Astrocyte (in vitro differentiated cells and primary cell): ENCODE measurements around the gene TCTA. TPM values are rescaled to one million over a fixed set of nuclear protein-coding genes. Genes with fewer than 3 reads are reported as not detected.
A peak's percentile ranks its signal among the peaks of the same experiment; 100 is the strongest.

ENCODE experiments used
- DNase-seq: peaks from one replicate; pipeline ENCODE4 v3.0.0-alpha.2; 2010; ENCODE audit warnings: low read depth
- FAIRE-seq: peaks from 2 replicates; lab custom pipeline; 2011; peaks lifted over from hg19 to GRCh38; lab: Jason Lieb, UNC
- H2AFZ ChIP-seq: 2 replicates; pipeline ENCODE4 v1.6.0; 2012; ENCODE audit warnings: low read depth, low read length, inconsistent platforms
- H3K27ac ChIP-seq: 2 replicates; pipeline ENCODE4 v1.5.1; 2011; ENCODE audit warnings: low read depth, low read length, inconsistent platforms
- H3K27me3 ChIP-seq: 2 replicates; pipeline ENCODE4 v1.6.0; 2011; ENCODE audit warnings: low read length, inconsistent platforms; ENCODE audit not compliant: insufficient read depth
- H3K36me3 ChIP-seq: 2 replicates; pipeline ENCODE4 v1.5.1; 2011; ENCODE audit warnings: low read length, inconsistent platforms; ENCODE audit not compliant: insufficient read depth
- H3K4me1 ChIP-seq: 2 replicates; pipeline ENCODE4 v1.5.1; 2011; ENCODE audit warnings: low read length, inconsistent platforms; ENCODE audit not compliant: insufficient read depth
- H3K4me2 ChIP-seq: 2 replicates; pipeline ENCODE4 v1.6.0; 2012; ENCODE audit warnings: low read length, inconsistent platforms
- H3K4me3 ChIP-seq: 2 replicates; pipeline ENCODE4 v1.5.1; 2011; ENCODE audit warnings: low read depth, mild to moderate bottlenecking, low read length, inconsistent platforms; ENCODE audit not compliant: insufficient read depth
- H3K79me2 ChIP-seq: 2 replicates; pipeline ENCODE4 v1.6.0; 2012; ENCODE audit warnings: mild to moderate bottlenecking, low read length, inconsistent platforms; ENCODE audit not compliant: insufficient read depth
- H3K9ac ChIP-seq: 2 replicates; pipeline ENCODE4 v1.6.0; 2012; ENCODE audit warnings: mild to moderate bottlenecking, low read length, inconsistent platforms
- H3K9me3 ChIP-seq: 2 replicates; pipeline ENCODE4 v1.5.1; 2012; ENCODE audit warnings: low read depth, mild to moderate bottlenecking, low read length, inconsistent platforms; ENCODE audit not compliant: insufficient read depth
- H4K20me1 ChIP-seq: 2 replicates; pipeline ENCODE4 v1.6.0; 2012; ENCODE audit warnings: low read length, inconsistent platforms; ENCODE audit not compliant: insufficient read depth
- H3K27ac Mint-ChIP-seq: one replicate; pipeline ENCODE4 v1.8.0; 2021; ENCODE audit warnings: mild to moderate bottlenecking, mixed read lengths; ENCODE audit not compliant: unreplicated experiment
- H3K27me3 Mint-ChIP-seq: one replicate; pipeline ENCODE4 v1.8.0; 2021; ENCODE audit warnings: low read depth, mixed read lengths; ENCODE audit not compliant: unreplicated experiment
- H3K36me3 Mint-ChIP-seq: one replicate; pipeline ENCODE4 v1.8.0; 2021; ENCODE audit warnings: low read depth, mixed read lengths; ENCODE audit not compliant: unreplicated experiment
- H3K4me1 Mint-ChIP-seq: one replicate; pipeline ENCODE4 v1.8.0; 2021; ENCODE audit warnings: low read depth, mixed read lengths; ENCODE audit not compliant: unreplicated experiment
- H3K4me3 Mint-ChIP-seq: one replicate; pipeline ENCODE4 v1.8.0; 2021; ENCODE audit warnings: mild to moderate bottlenecking, moderate library complexity, mixed read lengths; ENCODE audit not compliant: unreplicated experiment
- H3K9me3 Mint-ChIP-seq: one replicate; pipeline ENCODE4 v1.8.0; 2021; ENCODE audit warnings: mild to moderate bottlenecking, mixed read lengths; ENCODE audit not compliant: unreplicated experiment
- EZH2 ChIP-seq: IDR thresholded peaks from 2 replicates; pipeline ENCODE4 v1.6.1; 2012; ENCODE audit warnings: mild to moderate bottlenecking, low read length, inconsistent platforms; ENCODE audit not compliant: insufficient read depth
- total RNA-seq: library from RNA; stranded (reverse); gene quantifications from 2 replicates; pipeline ENCODE4 v1.2.1, GENCODE V29; 2021
- TF ChIP-seq, protein P1 (sequence below): IDR thresholded peaks from 2 replicates; pipeline ENCODE4 v1.5.1; 2011; ENCODE audit warnings: low read depth, mild to moderate bottlenecking, inconsistent platforms, low read length, moderate library complexity; ENCODE audit not compliant: insufficient read depth

The TCTA gene
- total RNA-seq, 1 donor from 2014 or later: 15.3 TPM

DNA sequence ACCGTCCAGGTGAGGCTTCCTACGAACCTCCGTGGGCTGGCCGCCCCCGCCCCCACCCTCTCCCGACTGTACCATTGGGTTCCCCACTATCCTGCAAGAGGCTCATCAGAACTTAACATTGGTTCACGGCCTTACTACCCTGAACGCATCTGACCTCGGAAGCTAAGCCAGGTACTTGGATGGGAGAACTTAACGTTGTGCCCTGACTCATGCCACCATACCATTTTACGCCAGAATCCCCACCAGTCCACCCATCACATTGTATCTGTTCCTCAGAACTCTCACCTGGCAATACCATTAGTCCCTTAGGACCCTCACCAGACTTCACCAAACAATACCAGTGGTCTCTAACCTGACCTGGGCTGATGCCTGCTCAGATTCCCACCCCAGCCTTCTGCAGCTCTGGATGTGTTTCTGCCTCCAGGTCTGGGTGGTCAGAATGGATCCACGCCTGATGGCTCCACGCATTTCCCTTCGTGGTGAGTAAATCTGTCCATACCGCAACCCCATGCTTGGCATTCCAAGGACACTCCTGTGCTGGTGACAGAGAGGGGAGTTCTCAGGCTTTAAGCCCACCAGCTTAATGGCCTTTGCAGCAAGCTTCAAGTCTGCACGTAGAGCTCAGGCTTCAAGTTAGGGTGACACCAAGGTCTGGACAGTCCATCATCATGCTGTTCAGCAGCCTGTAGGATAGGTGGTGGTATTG is 562 bp downstream of the TCTA start:
- peak overlapping the region; percentile 97 for H3K9ac ChIP-seq
- peak overlapping the region; percentile 99 for H3K4me2 ChIP-seq
- Mint-ChIP-seq H3K4me1 (peaks cover 25% of the 10 kb centered on the region), H3K9me3 (no peaks in the 10 kb centered on the region), H3K27ac (peak overlapping the region; percentile 49), H3K27me3 (no peaks in the 10 kb centered on the region), H3K36me3 (peaks cover 22% of the 10 kb centered on the region), H3K4me3 (peak overlapping the region; percentile 86)
- peaks cover 66% of the 10 kb centered on the region for H3K79me2 ChIP-seq
- H3K27ac ChIP-seq: peak overlapping the region; percentile 95
- H3K36me3 ChIP-seq: no peaks in the 10 kb centered on the region
- DNase-seq: no peak
- peaks cover 37% of the 10 kb centered on the region for H4K20me1 ChIP-seq
- H3K9me3 ChIP-seq: no peaks in the 10 kb centered on the region
- peak; percentile 23 for FAIRE-seq
- no peaks in the 10 kb centered on the region for H3K27me3 ChIP-seq
- H2AFZ ChIP-seq: peak overlapping the region; percentile 85
- H3K4me3 ChIP-seq: peak overlapping the region; percentile 83
- TF ChIP-seq, protein P1, sequence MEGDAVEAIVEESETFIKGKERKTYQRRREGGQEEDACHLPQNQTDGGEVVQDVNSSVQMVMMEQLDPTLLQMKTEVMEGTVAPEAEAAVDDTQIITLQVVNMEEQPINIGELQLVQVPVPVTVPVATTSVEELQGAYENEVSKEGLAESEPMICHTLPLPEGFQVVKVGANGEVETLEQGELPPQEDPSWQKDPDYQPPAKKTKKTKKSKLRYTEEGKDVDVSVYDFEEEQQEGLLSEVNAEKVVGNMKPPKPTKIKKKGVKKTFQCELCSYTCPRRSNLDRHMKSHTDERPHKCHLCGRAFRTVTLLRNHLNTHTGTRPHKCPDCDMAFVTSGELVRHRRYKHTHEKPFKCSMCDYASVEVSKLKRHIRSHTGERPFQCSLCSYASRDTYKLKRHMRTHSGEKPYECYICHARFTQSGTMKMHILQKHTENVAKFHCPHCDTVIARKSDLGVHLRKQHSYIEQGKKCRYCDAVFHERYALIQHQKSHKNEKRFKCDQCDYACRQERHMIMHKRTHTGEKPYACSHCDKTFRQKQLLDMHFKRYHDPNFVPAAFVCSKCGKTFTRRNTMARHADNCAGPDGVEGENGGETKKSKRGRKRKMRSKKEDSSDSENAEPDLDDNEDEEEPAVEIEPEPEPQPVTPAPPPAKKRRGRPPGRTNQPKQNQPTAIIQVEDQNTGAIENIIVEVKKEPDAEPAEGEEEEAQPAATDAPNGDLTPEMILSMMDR: no peak
- H3K4me1 ChIP-seq: peaks cover 25% of the 10 kb centered on the region

DNA sequence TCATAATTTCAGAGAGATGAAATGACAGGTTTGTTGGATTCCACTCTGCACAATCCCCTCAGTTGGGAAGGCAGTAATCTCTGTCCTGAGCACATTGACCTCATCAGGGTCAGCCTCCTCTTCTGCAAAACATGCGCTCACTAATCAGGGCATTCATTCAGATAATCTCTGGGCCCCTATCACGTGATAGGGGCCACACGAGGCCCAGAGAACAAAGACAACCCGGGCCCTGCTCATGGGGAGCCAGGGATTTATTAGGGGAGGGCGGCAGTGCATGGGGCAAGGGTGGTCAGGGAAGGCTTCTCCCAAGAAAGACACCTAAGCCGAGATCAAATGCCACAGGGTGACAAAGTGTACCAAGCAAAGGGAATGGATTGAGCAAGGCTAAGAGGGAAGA is 1.1 kb downstream of the TCTA start:
- Histone ChIP-seq H4K20me1 (peaks cover 32% of the 10 kb centered on the region), H3K79me2 (peaks cover 61% of the 10 kb centered on the region), H3K27ac (peak overlapping the region; percentile 95), H3K9me3 (no peaks in the 10 kb centered on the region), H2AFZ (no peak overlapping the region), H3K36me3 (no peaks in the 10 kb centered on the region), H3K4me3 (peak overlapping the region; percentile 83), H3K27me3 (no peaks in the 10 kb centered on the region), H3K4me2 (peak overlapping the region; percentile 99), H3K4me1 (peaks cover 25% of the 10 kb centered on the region), H3K9ac (peak overlapping the region; percentile 97)
- Mint-ChIP-seq H3K4me3 (peak overlapping the region; percentile 86), H3K27me3 (no peaks in the 10 kb centered on the region), H3K36me3 (peaks cover 24% of the 10 kb centered on the region), H3K9me3 (no peaks in the 10 kb centered on the region), H3K27ac (peak overlapping the region; percentile 49), H3K4me1 (peaks cover 25% of the 10 kb centered on the region)
- no peak for FAIRE-seq
- no peak for DNase-seq
- TF ChIP-seq, protein P1: no peak
- no peak for TF ChIP-seq EZH2

- H3K27ac Mint-ChIP-seq: peak overlapping the region; percentile 58
- TF ChIP-seq, protein P1: no peak
- no peak for TF ChIP-seq EZH2
- Histone ChIP-seq H3K4me1 (peaks cover 21% of the 10 kb centered on the region), H3K27ac (no peak overlapping the region), H3K9ac (no peak overlapping the region), H4K20me1 (peaks cover 18% of the 10 kb centered on the region), H3K9me3 (no peaks in the 10 kb centered on the region), H3K79me2 (peaks cover 47% of the 10 kb centered on the region), H3K4me2 (no peak overlapping the region), H3K36me3 (no peaks in the 10 kb centered on the region), H3K4me3 (no peak overlapping the region), H3K27me3 (no peaks in the 10 kb centered on the region), H2AFZ (no peak overlapping the region)
- no peak for DNase-seq
- H3K4me1 Mint-ChIP-seq: peaks cover 21% of the 10 kb centered on the region
- H3K27me3 Mint-ChIP-seq: no peaks in the 10 kb centered on the region
- H3K36me3 Mint-ChIP-seq: peaks cover 24% of the 10 kb centered on the region
- H3K4me3 Mint-ChIP-seq: no peak overlapping the region
- H3K9me3 Mint-ChIP-seq: no peaks in the 10 kb centered on the region
- no peak for FAIRE-seq
Observed at GRCh38 chr3:49414753-49415152, 2.5 kb downstream of the TCTA start.
